ENCODE measurements around the gene FUT8. TPM values are rescaled to one million over a fixed set of nuclear protein-coding genes. Genes with fewer than 3 reads are reported as not detected.

FUT8 gene
- total and polyA plus RNA-seq, 2 experiments from 2014 or later: 17.4 to 35.4 TPM

DNA sequence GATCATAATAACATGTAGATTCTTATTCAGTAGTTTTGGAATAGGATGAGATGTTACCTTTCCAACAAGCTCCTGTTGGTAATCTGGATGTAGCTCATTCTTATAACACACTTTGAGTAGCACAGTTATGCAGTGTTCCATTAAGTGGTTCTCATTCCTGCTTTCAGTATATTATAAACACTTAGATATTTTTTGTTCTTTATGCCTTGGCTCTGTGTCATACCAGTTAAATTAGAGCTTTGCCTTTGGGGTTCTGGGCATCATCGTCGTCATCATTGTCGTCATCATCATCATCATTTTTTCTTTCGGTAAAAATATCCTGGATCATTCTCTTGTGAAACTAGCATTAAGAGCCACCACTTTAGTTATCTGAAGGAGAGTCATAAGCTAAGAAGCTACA is 87.5 kb downstream of the FUT8 start:
- peaks cover 11% of the 10 kb centered on the region for H3K4me1 ChIP-seq (ENCODE audit: low read depth)
- no peak for DNase-seq (ENCODE audit: low read depth in 1 of 2, low spot score in 1 of 2)
- H3K27me3 ChIP-seq: no peaks in the 10 kb centered on the region
- H3K36me3 ChIP-seq: no peaks in the 10 kb centered on the region
- no peak overlapping the region for H3K4me3 ChIP-seq
- H3K9me3 ChIP-seq (ENCODE audit: low read depth): no peaks in the 10 kb centered on the region
- TF ChIP-seq, protein P1, sequence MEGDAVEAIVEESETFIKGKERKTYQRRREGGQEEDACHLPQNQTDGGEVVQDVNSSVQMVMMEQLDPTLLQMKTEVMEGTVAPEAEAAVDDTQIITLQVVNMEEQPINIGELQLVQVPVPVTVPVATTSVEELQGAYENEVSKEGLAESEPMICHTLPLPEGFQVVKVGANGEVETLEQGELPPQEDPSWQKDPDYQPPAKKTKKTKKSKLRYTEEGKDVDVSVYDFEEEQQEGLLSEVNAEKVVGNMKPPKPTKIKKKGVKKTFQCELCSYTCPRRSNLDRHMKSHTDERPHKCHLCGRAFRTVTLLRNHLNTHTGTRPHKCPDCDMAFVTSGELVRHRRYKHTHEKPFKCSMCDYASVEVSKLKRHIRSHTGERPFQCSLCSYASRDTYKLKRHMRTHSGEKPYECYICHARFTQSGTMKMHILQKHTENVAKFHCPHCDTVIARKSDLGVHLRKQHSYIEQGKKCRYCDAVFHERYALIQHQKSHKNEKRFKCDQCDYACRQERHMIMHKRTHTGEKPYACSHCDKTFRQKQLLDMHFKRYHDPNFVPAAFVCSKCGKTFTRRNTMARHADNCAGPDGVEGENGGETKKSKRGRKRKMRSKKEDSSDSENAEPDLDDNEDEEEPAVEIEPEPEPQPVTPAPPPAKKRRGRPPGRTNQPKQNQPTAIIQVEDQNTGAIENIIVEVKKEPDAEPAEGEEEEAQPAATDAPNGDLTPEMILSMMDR (IDR thresholded peaks at IDR 0.05; ENCODE audit: low read depth, low read length): no peak
- no peak overlapping the region for H3K27ac ChIP-seq

DNA sequence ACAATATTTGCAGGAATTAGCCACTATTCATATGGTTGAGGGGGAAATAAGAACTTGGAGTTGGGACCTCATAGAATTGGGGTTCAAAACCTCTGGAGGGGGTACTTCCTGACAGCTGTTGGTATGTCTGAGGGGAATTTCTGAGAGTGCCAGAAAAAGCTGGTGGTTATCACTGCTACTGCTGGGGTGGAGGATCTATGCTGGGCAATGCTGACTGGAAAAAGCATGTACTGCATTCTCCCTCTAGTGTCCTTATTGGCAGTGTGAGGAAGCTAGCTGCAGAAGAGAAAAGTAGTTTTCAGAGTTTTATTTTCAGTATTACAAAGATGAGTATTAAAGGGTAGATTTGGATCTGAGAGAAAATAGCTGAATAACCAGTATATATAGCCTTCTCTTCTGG is 88.8 kb downstream of the FUT8 start:
- Histone ChIP-seq H3K27me3 (no peaks in the 10 kb centered on the region), H3K9me3 (ENCODE audit: low read depth) (no peaks in the 10 kb centered on the region), H3K36me3 (no peaks in the 10 kb centered on the region), H3K4me1 (ENCODE audit: low read depth) (peaks cover 11% of the 10 kb centered on the region), H3K4me3 (no peak overlapping the region), H3K27ac (no peak overlapping the region)
- TF ChIP-seq, protein P1 (IDR thresholded peaks at IDR 0.05; ENCODE audit: low read depth, low read length): peak; percentile 24
- peak; percentile 9 to 23 for DNase-seq (ENCODE audit: low read depth in 1 of 2, low spot score in 1 of 2)

DNA sequence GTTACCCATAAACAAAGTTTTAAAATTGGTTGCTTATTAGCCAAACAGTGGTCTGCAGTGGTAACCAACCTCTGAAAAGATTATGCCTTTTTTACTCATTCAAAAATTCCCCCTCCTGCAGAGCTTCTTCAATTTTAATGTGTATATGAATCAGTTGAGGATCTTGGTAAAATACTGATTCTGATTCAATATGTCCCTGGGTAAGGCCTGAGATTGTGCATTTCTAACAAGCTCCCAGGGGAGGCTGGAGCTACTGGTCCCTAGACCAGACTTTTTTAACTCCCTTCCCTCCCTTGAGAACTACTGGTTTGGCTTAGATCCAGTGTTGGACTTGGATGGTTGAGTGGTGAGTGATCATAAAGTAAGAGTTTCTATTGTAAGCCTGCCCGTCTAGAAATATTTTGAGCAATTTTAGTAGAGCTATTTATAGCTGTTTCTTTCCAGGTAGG is 90.2 kb downstream of the FUT8 start:
- Histone ChIP-seq H3K9me3 (ENCODE audit: low read depth) (no peaks in the 10 kb centered on the region), H3K27ac (no peak overlapping the region), H3K4me1 (ENCODE audit: low read depth) (peaks cover 11% of the 10 kb centered on the region), H3K27me3 (no peaks in the 10 kb centered on the region), H3K36me3 (no peaks in the 10 kb centered on the region), H3K4me3 (no peak overlapping the region)
- peak; percentile 10 to 80 for DNase-seq (ENCODE audit: low read depth in 1 of 2, low spot score in 1 of 2)
- TF ChIP-seq, protein P1 (IDR thresholded peaks at IDR 0.05; ENCODE audit: low read depth, low read length): no peak

DNA sequence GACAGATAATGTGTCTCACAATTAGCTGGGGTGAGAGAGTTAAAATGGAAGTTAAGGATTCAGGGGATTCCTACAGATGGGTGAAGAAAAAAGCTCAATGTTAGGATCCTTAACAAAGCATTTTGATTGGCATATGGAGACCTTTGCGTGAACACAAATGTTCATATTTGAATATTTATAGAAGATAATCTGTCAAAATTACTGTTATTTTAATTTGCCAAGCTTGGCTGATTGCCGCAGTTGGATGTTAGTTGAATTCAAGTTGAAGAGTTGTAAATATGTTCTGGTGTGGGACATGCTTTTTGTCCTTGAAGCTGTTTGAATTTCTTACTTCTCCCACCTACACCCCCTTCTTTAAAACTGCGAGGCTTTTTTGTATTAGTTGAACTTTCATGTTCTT is 91.2 kb downstream of the FUT8 start:
- Histone ChIP-seq H3K27ac (no peak overlapping the region), H3K4me1 (ENCODE audit: low read depth) (peaks cover 11% of the 10 kb centered on the region), H3K4me3 (no peak overlapping the region), H3K27me3 (no peaks in the 10 kb centered on the region), H3K9me3 (ENCODE audit: low read depth) (no peaks in the 10 kb centered on the region), H3K36me3 (no peaks in the 10 kb centered on the region)
- TF ChIP-seq, protein P1 (IDR thresholded peaks at IDR 0.05; ENCODE audit: low read depth, low read length): no peak
- no peak for DNase-seq (ENCODE audit: low read depth in 1 of 2, low spot score in 1 of 2)

DNA sequence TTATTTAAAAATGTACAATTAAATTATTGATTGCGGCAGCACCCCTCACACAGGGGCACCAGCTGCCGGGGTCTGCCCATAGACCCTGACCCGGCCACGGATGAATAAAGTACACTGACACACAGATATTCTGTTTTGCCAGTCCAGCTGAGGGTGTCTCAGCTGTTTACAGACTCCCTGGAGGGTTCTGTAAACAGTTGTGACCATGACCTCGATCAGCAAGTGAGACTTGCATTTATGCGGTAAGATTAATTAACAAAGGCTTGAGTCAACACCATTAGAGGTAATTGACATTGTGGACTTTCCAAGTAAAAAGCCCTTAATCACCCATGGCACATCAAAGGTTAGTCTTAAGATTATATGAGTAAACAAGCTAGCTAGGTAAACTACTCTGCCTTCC is 94.3 kb downstream of the FUT8 start:
- Histone ChIP-seq H3K27me3 (no peaks in the 10 kb centered on the region), H3K4me1 (ENCODE audit: low read depth) (peaks cover 11% of the 10 kb centered on the region), H3K9me3 (ENCODE audit: low read depth) (no peaks in the 10 kb centered on the region), H3K27ac (no peak overlapping the region), H3K36me3 (no peaks in the 10 kb centered on the region), H3K4me3 (no peak overlapping the region)
- TF ChIP-seq, protein P1 (IDR thresholded peaks at IDR 0.05; ENCODE audit: low read depth, low read length): no peak
- DNase-seq (ENCODE audit: low read depth in 1 of 2, low spot score in 1 of 2): no peak

DNA sequence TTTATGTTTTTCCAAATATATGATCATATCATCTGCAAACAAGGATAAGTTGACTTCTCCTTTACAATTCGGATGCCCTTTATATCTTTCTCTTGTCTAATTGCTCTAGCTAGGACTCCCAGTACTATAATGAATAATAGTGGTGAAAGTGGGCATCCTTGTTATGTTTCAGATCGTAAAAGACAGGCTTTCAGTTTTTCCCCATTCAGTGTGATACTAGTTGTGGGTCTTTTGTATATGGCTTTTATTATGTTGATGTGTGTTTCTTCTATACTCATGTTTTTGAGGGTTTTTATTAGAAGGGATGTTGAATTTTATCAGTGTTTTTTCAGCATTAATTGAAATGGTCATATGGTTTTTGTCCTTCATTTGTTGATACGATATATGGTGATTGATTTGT is 97.3 kb downstream of the FUT8 start:
- no peaks in the 10 kb centered on the region for H3K27me3 ChIP-seq
- H3K36me3 ChIP-seq: no peaks in the 10 kb centered on the region
- no peaks in the 10 kb centered on the region for H3K9me3 ChIP-seq (ENCODE audit: low read depth)
- no peak overlapping the region for H3K27ac ChIP-seq
- H3K4me3 ChIP-seq: no peak overlapping the region
- no peak for DNase-seq (ENCODE audit: low read depth in 1 of 2, low spot score in 1 of 2)
- no peaks in the 10 kb centered on the region for H3K4me1 ChIP-seq (ENCODE audit: low read depth)
- TF ChIP-seq, protein P1 (IDR thresholded peaks at IDR 0.05; ENCODE audit: low read depth, low read length): no peak

All from cardiac muscle cell (in vitro differentiated cells and primary cell).